ENCODE measurements around the gene LRRC70. TPM values are rescaled to one million over a fixed set of nuclear protein-coding genes. Genes with fewer than 3 reads are reported as not detected.

LRRC70 gene
- total and polyA plus RNA-seq, 10 donors = 3.9 to 15.4 (median 10.1) TPM

DNA sequence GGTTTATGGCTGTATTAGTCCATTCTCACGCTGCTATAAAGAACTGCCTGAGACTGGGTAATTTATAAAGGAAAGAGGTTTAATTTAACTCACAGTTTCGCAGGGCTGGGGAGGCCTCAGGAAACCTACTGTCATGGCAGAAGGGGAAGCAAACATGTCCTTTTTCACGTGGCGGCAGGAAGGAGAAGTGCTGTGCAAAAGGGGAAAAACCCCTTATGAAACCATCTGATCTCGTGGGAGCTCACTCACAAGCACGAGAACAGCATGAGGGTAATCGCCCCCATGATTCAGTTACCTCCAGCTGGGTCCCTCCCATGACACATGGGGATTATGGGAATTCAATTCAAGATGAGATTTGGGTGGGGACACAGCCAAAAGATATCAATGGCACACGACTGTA is 13.9 kb downstream of the LRRC70 start:
- Histone ChIP-seq H3K27me3 (replicated peaks in 1 of 7) (no peaks in the 10 kb centered on the region), H3K27ac (peak overlapping the region in 5 of 8 donors; percentile 18 to 79 (median 36)), H3K4me1 (no peaks in the 10 kb centered on the region), H3K4me3 (no peak overlapping the region), H3K9me3 (peaks cover 0 to 11% (median 0%) of the 10 kb centered on the region in 8 donors), H3K36me3 (peaks cover 0 to 52% (median 15%) of the 10 kb centered on the region in 6 donors)
- 55 to 66% (median 60%) methylated on average over 8 of the region's 8 CpGs for WGBS, 5 donors
- TF ChIP-seq POLR2AphosphoS5 (IDR thresholded peaks at IDR 0.05) = peak in 1 of 3 donors; percentile 35
- no peak for TF ChIP-seq POLR2A (IDR thresholded peaks at IDR 0.05)
- TF ChIP-seq, protein P1, sequence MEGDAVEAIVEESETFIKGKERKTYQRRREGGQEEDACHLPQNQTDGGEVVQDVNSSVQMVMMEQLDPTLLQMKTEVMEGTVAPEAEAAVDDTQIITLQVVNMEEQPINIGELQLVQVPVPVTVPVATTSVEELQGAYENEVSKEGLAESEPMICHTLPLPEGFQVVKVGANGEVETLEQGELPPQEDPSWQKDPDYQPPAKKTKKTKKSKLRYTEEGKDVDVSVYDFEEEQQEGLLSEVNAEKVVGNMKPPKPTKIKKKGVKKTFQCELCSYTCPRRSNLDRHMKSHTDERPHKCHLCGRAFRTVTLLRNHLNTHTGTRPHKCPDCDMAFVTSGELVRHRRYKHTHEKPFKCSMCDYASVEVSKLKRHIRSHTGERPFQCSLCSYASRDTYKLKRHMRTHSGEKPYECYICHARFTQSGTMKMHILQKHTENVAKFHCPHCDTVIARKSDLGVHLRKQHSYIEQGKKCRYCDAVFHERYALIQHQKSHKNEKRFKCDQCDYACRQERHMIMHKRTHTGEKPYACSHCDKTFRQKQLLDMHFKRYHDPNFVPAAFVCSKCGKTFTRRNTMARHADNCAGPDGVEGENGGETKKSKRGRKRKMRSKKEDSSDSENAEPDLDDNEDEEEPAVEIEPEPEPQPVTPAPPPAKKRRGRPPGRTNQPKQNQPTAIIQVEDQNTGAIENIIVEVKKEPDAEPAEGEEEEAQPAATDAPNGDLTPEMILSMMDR (IDR thresholded peaks at IDR 0.05 in 8 of 11, conservative IDR thresholded peaks at IDR 0.05 in 3 of 11) = no peak
- intact Hi-C loops (cut with DNase I; ENCODE audit: low total_unique reads) = no loop called here
- DNase-seq = no peak

DNA sequence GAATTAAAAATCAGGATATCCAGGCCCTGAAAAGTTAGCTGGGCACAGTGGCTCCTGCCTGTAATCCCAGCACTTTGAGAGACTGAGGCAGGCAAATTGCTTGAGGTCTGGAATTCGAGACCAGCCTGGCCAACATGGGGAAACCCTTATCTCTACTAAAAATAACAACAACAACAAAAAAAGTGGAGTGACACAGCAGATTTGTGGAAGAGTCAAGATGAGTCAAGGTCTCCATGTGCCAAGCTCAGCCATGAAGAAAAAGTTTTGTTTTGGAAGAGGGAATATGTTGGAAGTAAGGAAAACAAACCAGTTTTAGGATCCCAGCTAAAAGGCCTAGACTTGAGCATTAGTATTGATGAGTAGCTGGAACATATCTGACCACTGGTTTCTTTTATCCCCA is 14.7 kb downstream of the LRRC70 start:
- 70 to 88% (median 85%) methylated on average over 1 of the region's 1 CpG for WGBS, 5 donors

DNA sequence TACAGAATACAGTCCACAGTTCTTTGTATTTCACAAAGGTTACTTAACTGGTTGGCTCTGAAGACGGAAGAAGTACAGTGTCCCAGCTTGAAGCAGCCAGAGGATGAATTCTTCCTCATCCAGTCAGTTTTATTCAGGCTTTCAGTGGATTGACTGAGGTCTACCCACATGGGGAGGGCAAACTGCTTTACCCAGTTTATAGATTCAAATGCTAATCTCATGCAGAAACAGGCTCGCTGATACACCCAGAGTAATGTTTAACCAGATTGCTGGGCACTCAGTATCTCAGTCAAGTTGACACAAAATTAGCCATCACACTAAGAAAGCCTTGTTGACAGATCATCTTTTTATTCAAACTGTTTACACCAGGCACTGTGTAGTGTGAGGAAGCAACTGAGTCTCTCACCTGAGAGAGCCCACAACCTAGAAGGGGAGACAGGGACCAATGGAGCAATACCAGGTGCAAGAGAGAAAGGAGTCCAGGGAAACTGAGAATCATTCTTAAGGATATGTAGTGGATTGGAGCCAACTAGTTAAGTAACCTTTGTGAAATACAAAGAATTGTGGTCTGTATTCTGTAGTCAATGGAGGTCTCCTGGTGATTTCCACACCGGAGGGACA is 15.9 kb downstream of the LRRC70 start:
- H3K36me3 ChIP-seq = peaks cover 0 to 41% (median 15%) of the 10 kb centered on the region in 6 donors
- H3K4me3 ChIP-seq = no peak overlapping the region
- H3K4me1 ChIP-seq = no peaks in the 10 kb centered on the region
- peak overlapping the region in 1 of 8 donors; percentile 79 for H3K27ac ChIP-seq
- peaks cover 0 to 11% (median 0%) of the 10 kb centered on the region in 8 donors for H3K9me3 ChIP-seq
- H3K27me3 ChIP-seq (replicated peaks in 1 of 7) = no peaks in the 10 kb centered on the region
- DNase-seq = no peak
- intact Hi-C loops (cut with DNase I; ENCODE audit: low total_unique reads) = no loop called here
- 93 to 99% (median 97%) methylated on average over 3 of the region's 3 CpGs for WGBS, 5 donors
- TF ChIP-seq, protein P1 (IDR thresholded peaks at IDR 0.05 in 8 of 11, conservative IDR thresholded peaks at IDR 0.05 in 3 of 11) = no peak
- TF ChIP-seq POLR2A (IDR thresholded peaks at IDR 0.05) (no peak), POLR2AphosphoS5 (IDR thresholded peaks at IDR 0.05) (no peak)

More for the DNA sequence above, 14.7 kb downstream of the LRRC70 start:
- no peaks in the 10 kb centered on the region for H3K27me3 ChIP-seq (replicated peaks in 1 of 7)
- TF ChIP-seq, protein P1 (IDR thresholded peaks at IDR 0.05 in 8 of 11, conservative IDR thresholded peaks at IDR 0.05 in 3 of 11) = no peak
- TF ChIP-seq POLR2A (IDR thresholded peaks at IDR 0.05) = no peak
- no peak for TF ChIP-seq POLR2AphosphoS5 (IDR thresholded peaks at IDR 0.05)
- H3K9me3 ChIP-seq = peaks cover 0 to 11% (median 0%) of the 10 kb centered on the region in 8 donors
- H3K4me3 ChIP-seq = no peak overlapping the region
- H3K36me3 ChIP-seq = peaks cover 0 to 48% (median 15%) of the 10 kb centered on the region in 6 donors
- peak overlapping the region in 1 of 8 donors; percentile 79 for H3K27ac ChIP-seq
- no peak for DNase-seq
- intact Hi-C loops (cut with DNase I; ENCODE audit: low total_unique reads) = no loop called here
- no peaks in the 10 kb centered on the region for H3K4me1 ChIP-seq

DNA sequence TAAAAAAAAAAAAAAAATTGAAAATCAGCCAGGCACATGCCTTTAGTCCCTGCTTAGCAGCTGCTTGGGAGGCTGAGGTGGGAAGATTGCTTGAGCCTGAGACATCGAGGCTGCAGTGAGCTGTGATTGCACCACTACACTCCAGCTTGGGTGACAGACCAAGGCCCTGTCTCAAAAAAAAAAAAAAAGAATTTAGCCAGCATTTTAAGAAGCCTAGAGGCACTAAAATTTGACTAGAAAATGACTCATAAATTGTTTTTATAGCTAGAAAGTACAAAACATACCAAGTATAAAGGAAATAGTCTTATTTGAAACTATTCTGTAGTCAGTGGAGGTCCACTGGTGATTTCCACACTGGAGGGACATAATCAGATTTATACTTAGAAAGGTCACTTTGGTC is 17.5 kb downstream of the LRRC70 start:
- H3K36me3 ChIP-seq = peaks cover 0 to 41% (median 15%) of the 10 kb centered on the region in 6 donors
- no peak overlapping the region for H3K4me3 ChIP-seq
- WGBS, 5 donors = 92 to 100% (median 96%) methylated on average over 1 of the region's 1 CpG
- H3K4me1 ChIP-seq = no peaks in the 10 kb centered on the region
- DNase-seq = no peak
- TF ChIP-seq, protein P1 (IDR thresholded peaks at IDR 0.05 in 8 of 11, conservative IDR thresholded peaks at IDR 0.05 in 3 of 11) = no peak
- TF ChIP-seq POLR2A (IDR thresholded peaks at IDR 0.05) (no peak), POLR2AphosphoS5 (IDR thresholded peaks at IDR 0.05) (no peak)
- peaks cover 0 to 11% (median 0%) of the 10 kb centered on the region in 8 donors for H3K9me3 ChIP-seq
- no peaks in the 10 kb centered on the region for H3K27me3 ChIP-seq (replicated peaks in 1 of 7)
- intact Hi-C loops (cut with DNase I; ENCODE audit: low total_unique reads) = no loop called here
- no peak overlapping the region for H3K27ac ChIP-seq
